Dedifferentiated amniotic fluid mesenchymal stem cell (primary cell): ENCODE measurements around the gene CMTM2.
"Not testable (repeated sequence)": the region's sequence is repeated elsewhere in the genome, so short reads cannot be mapped to it uniquely, and the experiment has no call there.

Source experiments
- DNase-seq: peaks from one replicate; pipeline ENCODE4 v3.0.0-alpha.2; 2016; ENCODE audit errors: extremely low spot score

CMTM2 gene

DNA sequence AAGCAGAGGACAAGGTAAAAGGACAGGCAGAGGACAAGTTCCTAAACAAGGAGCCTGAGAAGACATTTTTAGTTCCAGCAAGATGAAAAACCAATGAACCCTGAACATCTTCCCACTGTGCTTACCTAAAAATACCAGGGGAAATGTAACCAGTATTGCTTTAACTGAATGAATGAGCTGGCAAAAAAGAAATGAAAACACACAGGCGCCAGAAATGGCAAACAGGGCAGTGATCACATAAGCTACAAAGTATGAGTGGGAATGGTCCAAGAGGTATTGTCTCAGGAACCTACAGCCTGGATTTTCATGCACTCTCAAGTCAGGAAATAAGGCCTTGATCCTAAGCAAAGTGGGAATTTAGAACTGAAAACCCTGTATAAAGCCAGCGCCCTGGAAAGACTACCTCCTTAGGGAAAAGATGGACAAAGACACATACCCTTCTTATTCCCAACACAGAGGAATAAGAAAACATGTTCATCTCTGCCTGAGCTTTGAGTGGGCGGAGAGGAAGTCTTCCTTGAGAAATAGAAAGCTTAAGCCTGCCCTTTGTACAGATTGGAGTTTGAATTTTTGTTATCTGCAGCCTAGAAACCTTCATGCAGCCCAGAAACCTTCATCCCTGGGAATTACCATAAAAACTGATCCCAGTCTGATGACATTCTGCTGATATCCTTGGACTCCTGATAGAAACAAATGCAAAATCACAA, 2.1 kb downstream of the CMTM2 start:
- DNase-seq = no peak

DNA sequence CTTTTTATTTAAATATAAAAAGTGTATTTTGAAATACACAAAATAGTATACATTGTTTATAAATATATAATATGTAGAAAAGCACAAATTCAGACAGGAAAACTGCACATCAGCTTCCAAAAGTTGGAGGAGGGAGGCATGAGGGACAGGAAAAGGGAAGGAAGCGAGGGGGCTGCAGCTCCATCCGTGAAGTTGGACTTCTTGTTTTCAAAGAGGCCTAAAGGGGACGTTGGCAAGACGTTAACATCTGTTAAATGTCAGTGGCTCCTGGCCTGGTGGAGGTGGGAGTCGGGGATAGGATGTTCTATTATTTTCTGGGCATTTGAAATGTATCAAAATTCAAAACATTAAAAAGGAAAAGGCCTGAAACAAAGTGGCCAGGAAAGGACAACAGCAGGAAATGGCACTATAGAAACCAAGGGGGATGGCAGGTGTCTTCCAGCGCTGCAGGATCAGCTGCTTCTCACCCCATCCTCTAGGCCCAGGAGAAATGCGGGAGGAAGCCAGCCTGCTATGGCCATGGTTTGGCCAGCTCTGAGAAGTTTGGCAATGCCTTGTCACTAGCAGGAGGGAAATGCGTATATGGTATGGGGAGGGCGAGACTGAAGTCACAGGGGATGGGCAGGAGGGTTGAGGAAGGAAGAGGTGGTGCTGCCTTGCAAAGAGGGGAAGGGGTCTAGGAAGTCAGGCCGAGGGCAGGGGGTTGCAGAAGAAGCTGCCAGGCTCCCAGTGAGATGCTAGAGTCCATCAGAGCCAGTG, 6.4 kb downstream of the CMTM2 start:
- DNase-seq = no peak

DNA sequence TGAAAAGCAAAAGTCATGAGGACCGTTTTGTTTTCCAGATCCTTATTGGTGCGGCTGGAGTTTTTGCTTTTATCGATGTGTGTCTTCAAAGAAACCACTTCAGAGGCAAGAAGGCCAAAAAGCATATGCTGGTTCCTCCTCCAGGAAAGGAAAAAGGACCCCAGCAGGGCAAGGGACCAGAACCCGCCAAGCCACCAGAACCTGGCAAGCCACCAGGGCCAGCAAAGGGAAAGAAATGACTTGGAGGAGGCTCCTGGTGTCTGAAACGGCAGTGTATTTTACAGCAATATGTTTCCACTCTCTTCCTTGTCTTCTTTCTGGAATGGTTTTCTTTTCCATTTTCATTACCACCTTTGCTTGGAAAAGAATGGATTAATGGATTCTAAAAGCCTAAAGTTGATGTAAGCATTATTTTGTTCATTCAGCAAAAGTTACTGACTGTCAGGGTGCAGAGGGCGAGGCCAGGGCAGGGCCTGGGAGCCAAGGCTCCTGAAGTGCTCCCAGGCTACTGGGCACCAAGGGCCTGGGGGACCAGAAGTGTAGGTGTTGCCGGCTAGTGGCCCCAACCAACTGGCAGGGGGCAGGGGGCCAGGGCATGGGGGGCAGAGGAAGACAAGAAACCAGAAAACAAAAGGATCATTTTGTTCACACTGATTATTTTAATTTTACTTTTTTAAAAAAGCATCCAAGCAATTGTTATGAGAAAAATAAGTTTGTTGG, 8.8 kb downstream of the CMTM2 start:
- no peak for DNase-seq

DNA sequence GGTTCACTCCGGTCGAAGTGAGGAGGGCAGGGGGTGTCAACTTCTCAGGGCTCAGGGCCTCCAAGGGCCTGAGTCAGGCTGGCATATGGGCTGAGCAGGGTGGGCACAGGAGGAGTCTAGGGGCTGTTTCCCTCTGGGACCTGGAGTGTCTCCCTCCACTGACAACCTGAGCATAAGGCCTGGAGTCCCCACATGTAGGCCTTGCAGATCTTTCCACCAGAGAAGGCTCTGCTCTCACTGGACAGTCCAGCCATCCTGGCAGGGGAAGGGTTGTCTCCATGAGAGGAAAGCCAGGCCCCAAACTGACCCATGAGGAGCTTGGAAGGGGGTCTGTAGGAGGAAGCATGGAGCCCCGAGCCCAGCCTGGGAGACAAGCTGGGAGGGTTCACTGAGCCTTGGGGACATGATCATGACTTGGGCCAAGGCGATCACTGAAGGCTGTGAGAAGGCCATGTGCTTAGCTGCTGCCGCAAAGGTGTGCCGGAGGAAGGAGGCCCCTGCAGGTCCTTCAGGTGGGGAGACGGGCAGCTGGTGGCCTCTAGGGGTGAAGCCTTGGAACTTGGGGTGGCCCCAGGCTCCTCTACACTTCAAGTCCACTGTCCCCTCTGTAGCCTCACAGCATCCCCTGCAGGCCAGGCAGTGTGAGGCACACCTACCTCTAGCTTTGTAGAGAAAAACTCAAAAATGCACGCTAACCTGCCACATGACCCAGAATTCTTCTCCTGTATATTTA, 9.9 kb downstream of the CMTM2 start:
- no peak for DNase-seq

DNA sequence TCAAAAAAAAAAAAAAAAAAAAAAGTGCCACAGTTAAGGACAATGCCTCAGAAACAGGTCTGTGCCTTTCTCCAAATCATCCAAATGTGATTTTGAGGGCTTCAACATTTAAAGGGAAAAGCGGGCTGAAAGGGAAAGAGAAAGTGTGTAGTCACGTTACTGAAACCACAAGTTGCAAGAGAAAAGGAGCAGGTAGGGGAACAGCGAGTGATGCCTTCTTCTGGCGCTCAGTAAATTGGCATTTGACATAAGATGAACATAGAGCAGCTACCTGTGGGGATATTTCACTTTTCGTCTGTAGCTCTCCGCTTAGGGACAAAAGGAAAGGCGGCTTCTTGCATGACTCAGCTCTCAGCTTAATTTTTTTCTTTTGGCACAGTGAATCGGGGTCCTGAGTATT, 11.1 kb downstream of the CMTM2 start:
- no peak for DNase-seq

DNA sequence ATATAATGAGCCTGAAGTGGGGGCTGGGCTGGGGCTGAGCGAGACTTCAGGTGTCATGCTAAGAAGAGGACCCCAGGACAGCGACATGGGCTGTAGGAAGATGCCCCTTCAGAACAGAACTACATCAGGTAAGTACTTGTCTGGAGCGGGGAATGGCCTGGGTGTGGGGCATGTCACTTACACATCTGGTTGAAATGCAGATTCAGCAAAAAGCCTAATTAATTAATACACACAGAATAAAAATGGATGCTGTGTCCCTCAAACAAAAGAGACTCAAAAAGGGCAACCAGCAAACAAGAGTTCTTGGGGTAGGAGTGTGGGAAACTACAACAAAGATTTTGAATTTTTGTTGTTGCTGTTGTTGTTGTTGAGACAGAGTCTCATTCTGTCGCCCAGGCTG, 11.8 kb downstream of the CMTM2 start:
- DNase-seq = no peak

DNA sequence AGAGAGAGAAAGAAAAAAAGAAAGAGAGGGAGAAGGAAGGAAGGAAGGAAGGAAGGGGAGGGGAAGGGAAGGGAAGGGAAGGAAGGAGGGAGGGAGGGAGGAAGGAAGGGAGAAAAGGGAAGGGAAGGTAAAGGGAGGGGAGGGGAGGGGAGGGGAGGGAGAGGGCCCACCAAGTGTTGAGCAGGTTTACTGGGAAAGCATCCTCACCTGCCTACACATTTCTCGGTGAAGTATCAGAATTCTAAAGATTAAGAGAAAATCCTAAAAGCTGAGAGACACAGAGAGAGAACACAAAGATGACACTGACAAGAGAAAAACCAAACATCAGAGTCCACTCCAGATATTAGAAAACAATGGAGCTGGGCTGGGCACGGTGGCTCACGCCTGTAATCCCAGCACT, 13.0 kb downstream of the CMTM2 start:
- DNase-seq = no peak

DNA sequence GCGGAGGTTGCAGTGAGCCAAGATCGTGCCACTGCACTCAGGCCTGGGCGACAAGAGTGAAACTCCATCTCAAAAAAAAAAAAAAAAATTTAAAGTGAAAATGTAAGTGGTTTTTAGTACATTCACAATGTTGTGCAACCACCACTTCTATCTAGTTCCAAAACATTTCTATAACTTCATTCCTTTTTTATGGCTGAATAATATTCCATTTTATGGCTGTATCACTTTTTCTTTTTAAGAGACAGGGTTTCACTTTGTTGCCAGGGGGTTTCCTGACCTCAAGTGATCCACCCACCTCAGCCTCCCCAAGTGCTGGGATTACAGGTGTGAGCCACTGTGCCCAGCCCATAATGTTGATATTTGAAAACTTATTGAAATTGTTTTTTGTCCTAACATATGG, 13.6 kb downstream of the CMTM2 start:
- DNase-seq = no peak

DNA sequence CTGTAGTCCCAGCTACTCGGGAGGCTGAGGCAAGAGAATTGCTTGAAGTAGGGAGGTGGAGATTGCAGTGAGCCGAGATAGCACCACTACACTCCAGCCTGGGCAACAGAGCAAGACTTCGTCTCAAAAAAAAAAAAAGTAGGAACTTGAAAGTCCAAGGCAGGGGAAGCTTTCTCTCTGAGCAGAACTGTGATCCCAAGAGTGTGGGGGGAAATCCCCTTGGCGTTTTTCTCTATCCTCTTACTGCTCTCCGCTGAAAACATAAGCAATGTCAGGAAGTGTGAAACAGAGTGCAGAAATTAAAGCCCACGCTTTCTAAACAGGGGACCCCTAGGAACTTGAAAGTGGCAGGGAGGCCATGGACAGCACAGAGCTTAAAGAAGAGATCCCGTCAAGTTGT, 15.5 kb downstream of the CMTM2 start:
- DNase-seq = no peak

DNA sequence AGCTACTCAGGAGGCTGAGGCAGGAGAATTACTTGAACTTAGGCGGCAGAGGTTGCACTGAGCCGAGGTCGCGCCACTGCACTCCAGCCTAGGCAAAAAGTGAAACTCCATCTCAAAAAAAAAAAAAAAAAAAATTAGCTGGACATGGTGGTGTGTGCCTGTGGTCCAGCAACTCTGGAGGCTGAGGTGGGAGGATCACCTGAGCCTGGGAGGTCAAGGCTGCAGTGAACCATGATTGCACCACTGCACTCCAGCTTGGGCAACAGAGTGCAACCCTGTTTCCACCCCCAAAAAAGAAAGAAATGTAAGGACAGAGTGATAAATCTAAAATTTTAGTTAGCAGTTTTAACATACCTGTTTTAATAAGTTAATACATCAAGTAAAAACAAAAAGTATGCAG, 17.3 kb downstream of the CMTM2 start:
- not testable (repeated sequence) for DNase-seq

DNA sequence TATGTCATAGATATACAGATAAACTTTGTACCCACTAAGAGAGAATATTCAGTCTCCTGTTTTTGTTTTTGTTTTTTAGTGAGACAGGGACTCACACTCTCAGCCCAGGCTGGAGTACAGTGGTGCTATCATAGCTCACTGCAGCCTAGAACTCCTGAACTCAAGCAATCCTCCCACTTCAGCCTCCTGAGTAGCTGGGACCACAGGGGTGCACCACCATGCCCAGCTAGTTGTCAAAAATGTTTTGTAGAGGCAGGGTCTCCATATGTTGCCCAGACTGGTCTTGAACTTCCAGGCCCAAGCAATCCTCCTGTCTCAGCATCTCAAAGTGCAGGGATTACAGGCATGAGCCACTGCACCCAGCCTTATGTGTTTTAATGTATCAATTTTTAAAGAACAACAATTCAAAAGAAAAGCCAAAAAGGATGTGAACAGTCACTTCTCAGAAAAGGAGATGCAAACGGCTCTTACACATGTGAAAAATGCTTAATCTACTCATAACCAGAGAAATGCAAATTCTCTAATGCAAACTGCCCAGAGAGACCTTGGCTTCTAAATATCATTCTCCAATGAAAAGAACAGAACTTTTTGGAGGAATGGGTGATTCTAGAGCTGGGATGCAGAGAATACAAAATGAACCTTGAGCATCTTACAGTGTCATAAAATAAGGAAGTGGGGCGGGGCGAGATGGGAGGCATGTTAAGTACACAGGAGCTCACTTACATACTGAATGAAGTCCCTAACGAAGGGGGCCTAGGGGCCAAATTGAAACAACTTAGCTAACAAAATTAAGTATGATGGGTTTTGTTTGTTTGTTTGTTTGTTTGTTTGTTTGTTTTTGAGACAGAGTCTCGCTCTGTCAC, 18.0 kb downstream of the CMTM2 start:
- no peak for DNase-seq

DNA sequence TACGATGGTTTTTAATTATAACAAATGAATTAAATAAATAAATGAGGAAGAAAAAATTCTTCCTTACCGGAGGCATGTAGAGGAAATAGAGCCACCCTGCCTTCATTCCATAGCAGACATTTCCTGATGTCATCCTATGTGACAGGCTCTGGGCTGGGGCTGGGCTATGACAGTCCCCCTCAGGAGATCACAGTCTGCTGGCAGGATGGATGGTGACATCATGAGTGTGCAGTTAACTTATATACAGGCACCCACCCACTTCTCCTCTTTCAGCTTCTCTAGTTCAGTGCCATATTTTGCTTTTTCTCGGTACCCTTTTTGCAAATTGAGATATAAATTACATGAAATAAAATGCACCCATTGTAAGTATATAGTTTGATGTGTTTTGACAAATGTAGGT, 18.8 kb downstream of the CMTM2 start:
- DNase-seq = no peak

DNA sequence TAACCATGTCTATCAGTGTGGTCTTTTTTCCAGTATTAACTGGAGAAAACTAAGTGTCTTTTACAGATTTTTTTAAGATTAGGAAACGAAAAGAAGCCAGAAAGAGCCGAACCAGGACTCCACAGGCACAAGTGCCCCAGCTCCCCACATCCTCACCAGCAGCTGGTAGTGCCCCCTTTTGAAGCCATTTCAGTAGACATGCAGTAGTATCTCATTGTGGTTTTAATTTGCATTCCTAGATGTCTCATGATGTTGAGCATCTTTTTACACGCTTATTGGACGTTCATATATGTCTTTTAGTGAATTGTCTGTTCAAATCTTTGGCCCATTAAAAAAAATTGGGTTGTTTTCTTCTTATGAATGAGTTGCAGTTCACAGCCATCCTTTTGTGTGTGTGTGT, 20.5 kb downstream of the CMTM2 start:
- no peak for DNase-seq

DNA sequence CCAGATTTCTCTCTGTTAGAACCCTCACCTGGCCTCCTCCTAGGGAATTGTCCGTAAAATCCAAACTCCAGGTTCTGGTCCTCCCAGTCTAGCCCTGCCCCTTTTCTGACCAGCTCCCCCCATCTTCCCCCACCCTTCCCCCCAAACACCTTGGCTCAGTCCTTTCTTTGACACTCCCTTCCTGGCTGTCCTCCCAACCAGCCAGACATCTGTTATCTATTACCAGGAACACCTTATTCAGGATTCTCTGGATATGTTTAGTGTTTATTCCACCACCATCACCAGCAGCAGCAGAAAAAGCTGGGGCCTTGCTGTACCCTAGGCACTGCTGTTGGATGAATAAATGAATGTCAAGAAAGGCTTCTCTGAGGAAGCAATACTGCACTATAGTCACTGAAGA, 21.2 kb downstream of the CMTM2 start:
- no peak for DNase-seq

DNA sequence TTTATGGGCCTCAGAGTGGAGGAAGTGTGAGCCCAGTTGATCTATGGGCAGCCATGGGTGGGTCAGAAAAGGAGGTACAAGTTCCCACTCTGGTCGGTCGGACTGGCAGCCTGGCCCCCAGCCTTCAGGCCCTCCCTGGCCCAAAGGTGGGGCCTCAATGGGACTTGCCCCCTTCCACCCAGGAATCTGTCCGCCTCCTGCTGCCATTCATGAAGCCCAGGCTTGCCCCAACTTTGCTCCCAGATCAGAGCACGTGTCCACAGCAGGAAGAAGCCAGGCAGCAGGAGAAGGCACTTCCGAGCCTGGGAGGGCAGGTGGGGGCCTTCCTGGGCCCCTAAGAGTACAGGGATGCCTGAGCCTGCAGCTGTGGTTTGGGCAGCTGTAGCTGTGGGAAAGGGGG, 22.2 kb downstream of the CMTM2 start:
- no peak for DNase-seq

DNA sequence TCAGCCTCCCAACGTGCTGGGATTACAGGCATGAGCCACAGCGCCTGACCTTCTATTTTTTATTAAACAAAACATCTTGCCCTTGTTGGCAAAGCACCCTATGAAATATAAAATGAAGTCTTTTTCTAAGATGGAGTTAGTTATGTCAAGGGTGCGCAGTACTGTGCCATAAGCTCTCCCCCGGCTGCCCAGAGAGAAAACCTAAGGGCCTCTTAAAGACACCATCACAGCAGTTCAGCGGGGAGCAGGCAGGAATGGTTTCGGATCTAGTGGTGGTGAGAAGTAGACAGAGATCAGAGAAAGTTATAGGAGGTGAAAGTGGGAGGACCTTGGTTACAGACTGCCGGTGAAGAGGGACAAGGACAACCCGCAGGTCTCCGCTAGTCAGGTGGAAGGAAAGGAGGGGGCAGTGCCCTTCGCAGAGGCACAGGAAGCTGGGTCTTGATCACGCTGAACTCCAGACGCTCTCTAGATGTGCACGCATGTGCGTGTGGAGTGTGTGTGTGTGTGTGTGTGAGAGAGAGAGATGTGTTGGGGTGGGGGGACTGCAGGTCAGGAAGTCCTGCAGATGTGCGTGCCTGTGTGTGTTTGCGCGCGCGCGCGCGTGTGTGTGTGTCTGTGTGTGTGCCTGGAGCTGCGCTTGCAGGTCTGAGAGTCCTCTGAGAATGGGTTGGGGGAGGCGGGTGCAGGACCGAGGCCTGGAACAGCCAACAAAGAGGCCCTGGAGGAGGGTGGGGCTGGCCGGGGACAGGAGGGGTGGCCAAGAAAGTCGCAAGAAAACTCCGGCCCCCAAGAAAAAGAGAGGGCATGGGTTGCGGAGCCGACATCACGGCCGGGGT, 24.5 kb downstream of the CMTM2 start:
- peak; percentile 46 for DNase-seq

DNA sequence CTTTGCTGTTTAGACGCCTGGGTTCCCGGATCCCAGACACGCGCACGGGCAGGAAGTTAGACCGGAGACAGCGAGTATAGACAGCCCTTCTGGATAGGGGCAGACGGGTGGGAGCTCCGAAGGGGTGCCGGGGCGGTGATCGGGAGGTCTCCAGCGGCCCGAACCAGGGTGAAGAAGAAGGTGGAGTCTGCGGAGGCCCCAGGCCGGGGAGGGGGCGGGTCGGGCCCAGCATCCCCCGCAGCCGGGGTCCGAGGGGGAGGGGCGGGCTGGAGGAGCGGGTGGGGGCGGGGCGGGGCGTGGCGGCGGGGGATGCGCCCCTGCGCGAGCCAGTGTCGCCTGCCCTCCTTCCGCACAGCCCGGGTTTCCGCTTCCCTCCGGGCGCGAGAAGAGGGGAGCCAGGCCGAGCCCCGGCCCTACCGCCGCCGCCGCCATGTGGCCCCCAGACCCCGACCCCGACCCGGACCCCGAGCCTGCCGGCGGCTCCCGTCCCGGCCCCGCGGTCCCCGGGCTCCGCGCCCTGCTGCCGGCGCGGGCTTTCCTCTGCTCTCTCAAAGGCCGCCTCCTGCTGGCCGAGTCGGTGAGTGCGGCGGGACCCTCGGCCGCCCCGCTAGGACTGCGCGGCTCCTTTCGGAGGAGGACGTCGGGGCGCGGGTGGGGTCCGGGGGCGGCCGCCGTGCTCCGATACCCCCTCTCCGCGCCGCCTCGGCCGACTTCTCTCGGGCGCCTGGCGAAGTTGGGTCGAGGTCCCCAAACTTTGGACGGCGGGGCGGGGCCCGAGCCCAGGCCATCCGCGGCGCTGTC, 25.3 kb downstream of the CMTM2 start, which contains the start of gene CMTM3:
Gene CMTM3 (plus strand): TSS at position 329 of the 801 bp plus-strand sequence. CDS start 102 bp downstream, at position 431.
- peak; percentile 54 for DNase-seq

DNA sequence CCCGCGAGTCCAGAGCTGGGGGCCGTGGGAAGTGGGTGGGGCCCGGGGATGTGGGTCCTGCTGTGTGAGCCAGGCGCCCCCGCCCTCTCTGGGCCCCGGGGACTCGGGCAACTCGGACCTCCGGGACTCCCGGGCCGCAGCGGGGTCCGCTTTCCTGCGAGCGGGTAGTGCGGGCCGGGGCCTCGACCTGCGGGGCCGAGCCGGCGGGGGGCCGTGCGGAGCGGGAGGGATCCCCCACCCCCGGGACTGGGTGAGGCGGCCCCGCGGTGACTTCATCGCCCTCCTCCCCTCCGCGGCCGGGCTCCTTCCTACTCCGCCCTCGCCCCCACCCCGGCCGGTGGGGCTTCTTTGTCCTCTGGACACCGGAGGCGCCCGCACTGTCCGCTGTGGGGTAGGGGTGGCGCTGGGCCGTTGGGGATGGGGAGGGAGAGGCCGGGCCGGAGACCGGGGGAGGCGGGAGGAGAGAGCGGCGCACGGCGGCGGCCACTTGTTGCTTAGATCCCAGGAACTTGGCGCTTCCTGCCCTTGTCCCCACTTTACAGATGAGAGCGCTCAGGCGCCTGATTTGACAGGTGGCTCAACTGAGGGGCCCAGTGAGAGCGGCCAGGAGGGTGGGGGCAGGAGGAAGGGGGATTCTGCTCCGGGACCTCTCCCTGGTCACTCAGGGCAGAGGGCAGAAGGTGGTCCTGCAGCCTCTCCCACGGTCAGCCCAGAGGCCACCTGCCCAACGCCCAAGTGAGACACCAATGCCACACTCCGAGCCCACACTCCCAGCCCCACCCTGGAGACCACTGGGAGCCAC, 26.1 kb downstream of the CMTM2 start:
- DNase-seq = no peak
